GM06990 (cell line): Measurements from ENCODE around the gene CREG1.

Experiments used
- DNase-seq: peaks from one replicate; pipeline ENCODE4 v3.0.0-alpha.2; 2011; ENCODE audit not compliant: insufficient read length; ENCODE audit errors: extremely low read depth
- H3K27me3 ChIP-seq: replicated peaks from 2 replicates; pipeline ENCODE4 v1.6.0; 2011; ENCODE audit warnings: low read length; ENCODE audit not compliant: control insufficient read depth, insufficient read depth
- H3K36me3 ChIP-seq: 2 replicates; pipeline ENCODE4 v1.5.1; 2011; ENCODE audit warnings: low read length; ENCODE audit not compliant: control insufficient read depth, insufficient read depth
- H3K4me3 ChIP-seq: replicated peaks from 2 replicates; pipeline ENCODE4 v1.5.1; 2011; ENCODE audit warnings: low read depth, mild to moderate bottlenecking, control low read depth, low read length
- TF ChIP-seq, protein P1 (sequence below): IDR thresholded peaks from 2 replicates; pipeline ENCODE4 v1.5.1; 2011; ENCODE audit warnings: low read length, control low read depth, mild to moderate bottlenecking, inconsistent platforms; ENCODE audit not compliant: insufficient read depth, poor library complexity, severe bottlenecking

The CREG1 gene

GRCh38 chr1:167542109-167543032 is 11.2 kb downstream of the CREG1 start:
- DNase-seq = no peak
- TF ChIP-seq, protein P1, sequence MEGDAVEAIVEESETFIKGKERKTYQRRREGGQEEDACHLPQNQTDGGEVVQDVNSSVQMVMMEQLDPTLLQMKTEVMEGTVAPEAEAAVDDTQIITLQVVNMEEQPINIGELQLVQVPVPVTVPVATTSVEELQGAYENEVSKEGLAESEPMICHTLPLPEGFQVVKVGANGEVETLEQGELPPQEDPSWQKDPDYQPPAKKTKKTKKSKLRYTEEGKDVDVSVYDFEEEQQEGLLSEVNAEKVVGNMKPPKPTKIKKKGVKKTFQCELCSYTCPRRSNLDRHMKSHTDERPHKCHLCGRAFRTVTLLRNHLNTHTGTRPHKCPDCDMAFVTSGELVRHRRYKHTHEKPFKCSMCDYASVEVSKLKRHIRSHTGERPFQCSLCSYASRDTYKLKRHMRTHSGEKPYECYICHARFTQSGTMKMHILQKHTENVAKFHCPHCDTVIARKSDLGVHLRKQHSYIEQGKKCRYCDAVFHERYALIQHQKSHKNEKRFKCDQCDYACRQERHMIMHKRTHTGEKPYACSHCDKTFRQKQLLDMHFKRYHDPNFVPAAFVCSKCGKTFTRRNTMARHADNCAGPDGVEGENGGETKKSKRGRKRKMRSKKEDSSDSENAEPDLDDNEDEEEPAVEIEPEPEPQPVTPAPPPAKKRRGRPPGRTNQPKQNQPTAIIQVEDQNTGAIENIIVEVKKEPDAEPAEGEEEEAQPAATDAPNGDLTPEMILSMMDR = no peak
- H3K4me3 ChIP-seq = no peak overlapping the region
- H3K36me3 ChIP-seq = peaks cover 2% of the 10 kb centered on the region; the same call in 1 of the 2 replicates
- no peaks in the 10 kb centered on the region for H3K27me3 ChIP-seq

GRCh38 chr1:167541610-167542009 is 12.0 kb downstream of the CREG1 start:
- peaks cover 2% of the 10 kb centered on the region; the same call in 1 of the 2 replicates for H3K36me3 ChIP-seq
- no peak for DNase-seq
- no peaks in the 10 kb centered on the region for H3K27me3 ChIP-seq
- TF ChIP-seq, protein P1 = no peak
- H3K4me3 ChIP-seq = no peak overlapping the region

DNA sequence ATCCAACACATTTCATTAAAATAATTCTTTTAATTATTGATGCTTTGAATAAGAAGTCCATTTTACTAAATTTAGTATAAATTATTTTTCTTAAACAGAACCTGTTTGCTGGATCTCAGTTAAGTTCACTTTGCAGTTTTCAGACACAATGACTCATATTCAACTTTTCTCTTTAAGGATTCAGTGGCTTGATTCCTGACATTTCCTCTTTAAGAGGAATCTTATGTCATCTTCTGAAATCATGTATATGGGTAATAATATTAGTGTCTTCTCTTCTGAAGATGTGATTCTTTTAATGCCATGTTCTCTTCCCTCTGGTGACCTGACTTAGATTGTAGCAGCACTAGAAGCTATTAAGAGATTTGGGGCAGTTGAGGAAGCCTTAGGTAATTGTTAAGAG is 12.6 kb downstream of the CREG1 start:
- TF ChIP-seq, protein P1 = no peak
- H3K27me3 ChIP-seq = no peaks in the 10 kb centered on the region
- H3K4me3 ChIP-seq = no peak overlapping the region
- DNase-seq = no peak
- H3K36me3 ChIP-seq = peaks cover 2% of the 10 kb centered on the region; the same call in 1 of the 2 replicates

DNA sequence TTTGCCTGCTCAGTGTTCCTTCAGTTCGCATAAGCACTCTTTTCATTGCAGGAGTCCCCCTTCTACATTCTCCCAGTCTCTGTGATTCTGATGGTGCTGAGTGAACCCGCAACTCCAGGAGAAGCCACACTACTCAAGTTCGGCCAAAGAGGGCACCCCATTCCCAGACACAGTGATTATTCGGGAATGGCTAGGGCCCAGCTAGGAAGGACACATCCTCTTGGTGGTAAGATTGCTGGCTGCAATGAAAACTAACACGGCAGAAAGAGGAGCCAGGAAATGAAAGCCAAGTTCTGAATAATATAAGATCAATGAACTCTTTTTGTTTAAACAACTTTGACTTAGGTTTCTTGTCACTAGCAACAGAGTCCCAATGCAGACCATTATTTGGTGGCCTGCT is 14.9 kb downstream of the CREG1 start:
- no peaks in the 10 kb centered on the region for H3K27me3 ChIP-seq
- no peak overlapping the region; the same call in 1 of the 2 replicates for H3K4me3 ChIP-seq
- H3K36me3 ChIP-seq = no peaks in the 10 kb centered on the region; the same call in 1 of the 2 replicates
- DNase-seq = no peak
- TF ChIP-seq, protein P1 = no peak

- H3K4me3 ChIP-seq = no peak overlapping the region
Observed at GRCh38 chr1:167533851-167534300, 19.7 kb downstream of the CREG1 start.

More at GRCh38 chr1:167533851-167534300, 19.7 kb downstream of the CREG1 start:
- no peaks in the 10 kb centered on the region for H3K27me3 ChIP-seq
- DNase-seq = no peak
- TF ChIP-seq, protein P1 = peak; percentile 88
- no peaks in the 10 kb centered on the region for H3K36me3 ChIP-seq
